ENCODE measurements around the gene KRT37. TPM values are rescaled to one million over a fixed set of nuclear protein-coding genes. Genes with fewer than 3 reads are reported as not detected.

KRT37 gene
- total and polyA plus RNA-seq, 7 donors = not detected

- H3K36me3 ChIP-seq (ENCODE audit: insufficient read depth in 1 of 2, low read depth in 1 of 2) = no peaks in the 10 kb centered on the region
- H3K9me3 ChIP-seq = no peaks in the 10 kb centered on the region
- intact Hi-C loops (cut with DNase I) = no loop called here
- no peak overlapping the region for H3K4me3 ChIP-seq
- no peak for TF ChIP-seq CTCF (IDR thresholded peaks at IDR 0.05)
- ATAC-seq = no peak
- no peaks in the 10 kb centered on the region for H3K4me1 ChIP-seq
- H3K27me3 ChIP-seq (ENCODE audit: insufficient read depth in 3 of 3, low read length in 2 of 3) = peaks cover 0 to 3% (median 2%) of the 10 kb centered on the region in 3 donors
- 82 to 85% (median 82%) methylated on average over 11 of the region's 11 CpGs for WGBS, 3 donors
- no peak overlapping the region for H3K27ac ChIP-seq
- DNase-seq = no peak
Observed at GRCh38 chr17:41464173-41464572, 39.8 kb upstream of the KRT37 start.

- no peak overlapping the region for H3K4me3 ChIP-seq
- H3K27me3 ChIP-seq (ENCODE audit: insufficient read depth in 3 of 3, low read length in 2 of 3) = peaks cover 0 to 3% (median 2%) of the 10 kb centered on the region in 3 donors
- intact Hi-C loops (cut with DNase I) = no loop called here
- ATAC-seq = no peak
- DNase-seq = no peak
- no peaks in the 10 kb centered on the region for H3K36me3 ChIP-seq (ENCODE audit: insufficient read depth in 1 of 2, low read depth in 1 of 2)
- no peaks in the 10 kb centered on the region for H3K9me3 ChIP-seq
- WGBS, 3 donors = 88 to 93% (median 90%) methylated on average over 8 of the region's 8 CpGs
- TF ChIP-seq CTCF (IDR thresholded peaks at IDR 0.05) = no peak
- no peak overlapping the region for H3K27ac ChIP-seq
- no peaks in the 10 kb centered on the region for H3K4me1 ChIP-seq
Observed at GRCh38 chr17:41463746-41464145, 39.4 kb upstream of the KRT37 start.

- DNase-seq = no peak
- no peak for TF ChIP-seq CTCF (IDR thresholded peaks at IDR 0.05)
- Histone ChIP-seq H3K9me3 (no peaks in the 10 kb centered on the region), H3K27me3 (ENCODE audit: insufficient read depth in 3 of 3, low read length in 2 of 3) (peaks cover 0 to 3% (median 2%) of the 10 kb centered on the region in 3 donors), H3K4me1 (no peaks in the 10 kb centered on the region), H3K36me3 (ENCODE audit: insufficient read depth in 1 of 2, low read depth in 1 of 2) (no peaks in the 10 kb centered on the region), H3K27ac (no peak overlapping the region), H3K4me3 (no peak overlapping the region)
- no peak for ATAC-seq
- WGBS, 3 donors = 68 to 83% (median 72%) methylated on average over 15 of the region's 15 CpGs
- intact Hi-C loops (cut with DNase I) = no loop called here
Observed at GRCh38 chr17:41462705-41463104, 38.3 kb upstream of the KRT37 start.

- Histone ChIP-seq H3K4me3 (no peak overlapping the region), H3K9me3 (no peaks in the 10 kb centered on the region), H3K36me3 (ENCODE audit: insufficient read depth in 1 of 2, low read depth in 1 of 2) (no peaks in the 10 kb centered on the region), H3K27ac (no peak overlapping the region), H3K4me1 (no peaks in the 10 kb centered on the region), H3K27me3 (ENCODE audit: insufficient read depth in 3 of 3, low read length in 2 of 3) (peaks cover 0 to 2% (median 0%) of the 10 kb centered on the region in 3 donors)
- DNase-seq = no peak
- ATAC-seq = no peak
- intact Hi-C loops (cut with DNase I) = no loop called here
- no peak for TF ChIP-seq CTCF (IDR thresholded peaks at IDR 0.05)
- WGBS, 3 donors = 58 to 78% (median 71%) methylated on average over 4 of the region's 4 CpGs
Observed at GRCh38 chr17:41457676-41458075, 33.3 kb upstream of the KRT37 start.

GRCh38 chr17:41456204-41456603, 31.8 kb upstream of the KRT37 start:
- Histone ChIP-seq H3K9me3 (no peaks in the 10 kb centered on the region), H3K36me3 (ENCODE audit: insufficient read depth in 1 of 2, low read depth in 1 of 2) (no peaks in the 10 kb centered on the region), H3K4me3 (no peak overlapping the region), H3K4me1 (no peaks in the 10 kb centered on the region), H3K27ac (no peak overlapping the region), H3K27me3 (ENCODE audit: insufficient read depth in 3 of 3, low read length in 2 of 3) (peaks cover 0 to 2% (median 0%) of the 10 kb centered on the region in 3 donors)
- WGBS, 3 donors = 74 to 83% (median 81%) methylated on average over 3 of the region's 3 CpGs
- DNase-seq (no peak), ATAC-seq (no peak)
- intact Hi-C loops (cut with DNase I) = no loop called here
- TF ChIP-seq CTCF (IDR thresholded peaks at IDR 0.05) = no peak

Data from psoas muscle (tissue), 8 donors.